PC-9 (cell line): ENCODE results near the gene MAPKAP1.

Experiments
- CTCF ChIP-seq: fragments of 200-600 bp; sonication (generic); conservative IDR thresholded peaks from 2 replicates; pipeline ENCODE4 v1.6.1; 2017; ENCODE audit warnings: mixed run types, antibody characterized with exemption, mild to moderate bottlenecking, moderate library complexity
- EZH2 ChIP-seq: fragments of 200-600 bp; sonication (generic); IDR thresholded peaks from 2 replicates; pipeline ENCODE4 v1.8.0; 2017; ENCODE audit warnings: antibody characterized with exemption, low read depth

GRCh38 chr9:125437771-125438221 lies 269.2 kb downstream of the MAPKAP1 start:
- TF ChIP-seq CTCF (no peak), EZH2 (no peak)
